ENCODE results near the gene ATRN.

Gene ATRN

GRCh38 chr20:3433744-3434143 is 37.1 kb upstream of the ATRN start:
- no peak overlapping the region for H3K4me3 ChIP-seq (replicated peaks; ENCODE audit: low read depth, low read length)

GRCh38 chr20:3434232-3434631 is 36.6 kb upstream of the ATRN start:
- H3K4me3 ChIP-seq (replicated peaks; ENCODE audit: low read depth, low read length), result no peak overlapping the region
- DNase-seq (ENCODE audit: extremely low read depth, low read depth), result no peak
- TF ChIP-seq CTCF (IDR thresholded peaks at IDR 0.05; ENCODE audit: low read depth, low read length, missing control alignments), result no peak

More at GRCh38 chr20:3433744-3434143, 37.1 kb upstream of the ATRN start:
- TF ChIP-seq CTCF (IDR thresholded peaks at IDR 0.05; ENCODE audit: low read depth, low read length, missing control alignments), result no peak
- no peak for DNase-seq (ENCODE audit: extremely low read depth, low read depth)

GRCh38 chr20:3436864-3437574 is 33.8 kb upstream of the ATRN start:
- no peak for DNase-seq (ENCODE audit: extremely low read depth, low read depth)
- no peak for TF ChIP-seq CTCF (IDR thresholded peaks at IDR 0.05; ENCODE audit: low read depth, low read length, missing control alignments)
- no peak overlapping the region for H3K4me3 ChIP-seq (replicated peaks; ENCODE audit: low read depth, low read length)

GRCh38 chr20:3446779-3447178 is 24.0 kb upstream of the ATRN start:
- no peak overlapping the region for H3K4me3 ChIP-seq (replicated peaks; ENCODE audit: low read depth, low read length)
- no peak for DNase-seq (ENCODE audit: extremely low read depth, low read depth)
- no peak for TF ChIP-seq CTCF (IDR thresholded peaks at IDR 0.05; ENCODE audit: low read depth, low read length, missing control alignments)

- DNase-seq (ENCODE audit: extremely low read depth, low read depth), result no peak
- no peak for TF ChIP-seq CTCF (IDR thresholded peaks at IDR 0.05; ENCODE audit: low read depth, low read length, missing control alignments)
- no peak overlapping the region for H3K4me3 ChIP-seq (replicated peaks; ENCODE audit: low read depth, low read length)
Measured at GRCh38 chr20:3447321-3447720, 23.5 kb upstream of the ATRN start.

GRCh38 chr20:3449319-3449718 is 21.5 kb upstream of the ATRN start:
- TF ChIP-seq CTCF (IDR thresholded peaks at IDR 0.05; ENCODE audit: low read depth, low read length, missing control alignments), result no peak
- no peak for DNase-seq (ENCODE audit: extremely low read depth, low read depth)
- no peak overlapping the region for H3K4me3 ChIP-seq (replicated peaks; ENCODE audit: low read depth, low read length)

GRCh38 chr20:3452136-3452535 is 18.7 kb upstream of the ATRN start:
- no peak for DNase-seq (ENCODE audit: extremely low read depth, low read depth)
- no peak overlapping the region for H3K4me3 ChIP-seq (replicated peaks; ENCODE audit: low read depth, low read length)
- TF ChIP-seq CTCF (IDR thresholded peaks at IDR 0.05; ENCODE audit: low read depth, low read length, missing control alignments), result no peak

All from HFF-Myc (cell line).